ENCODE measurements around the gene NSD2.

The NSD2 gene

DNA sequence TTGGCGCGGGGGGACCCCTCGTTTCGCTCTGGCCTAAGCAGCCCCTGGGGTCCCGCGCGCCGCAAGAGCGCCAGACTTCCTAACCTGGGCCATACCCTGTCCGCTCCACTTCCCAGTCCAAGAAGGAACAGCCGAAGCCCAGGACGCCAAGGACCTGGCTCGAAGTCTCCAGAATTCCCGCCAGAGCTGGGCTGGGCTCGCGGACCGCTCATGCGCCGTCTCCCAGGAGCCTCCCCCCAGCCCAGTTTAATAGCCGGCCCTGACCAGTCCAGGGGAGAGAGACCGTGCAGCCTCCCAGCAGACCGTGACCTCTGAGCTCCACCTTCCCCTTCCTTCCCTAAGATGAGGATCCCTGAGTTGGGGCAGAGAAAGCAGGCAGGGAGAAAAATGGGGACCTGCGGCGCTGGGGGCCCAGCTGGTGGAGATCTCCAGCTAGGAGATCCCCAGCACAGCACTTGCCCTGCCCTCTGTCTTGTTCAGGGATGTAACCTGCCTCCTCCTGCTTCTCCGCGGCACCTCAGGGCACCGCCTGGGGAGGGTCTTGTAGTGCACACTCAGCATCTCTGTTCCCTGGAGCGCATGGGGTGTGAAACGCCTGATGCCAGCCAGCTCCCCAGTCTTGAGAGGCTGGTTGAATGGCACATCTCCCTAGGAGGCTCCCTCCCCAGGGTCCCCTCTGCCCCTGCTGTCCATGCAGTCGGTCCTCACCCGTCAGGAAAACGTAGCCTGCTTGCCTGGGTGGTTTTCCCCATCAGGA, 14.1 kb upstream of the NSD2 start:
- no peak for DNase-seq (ENCODE audit: low read depth)
- peak overlapping the region; percentile 83 for H3K4me3 ChIP-seq (ENCODE audit: low read length)

DNA sequence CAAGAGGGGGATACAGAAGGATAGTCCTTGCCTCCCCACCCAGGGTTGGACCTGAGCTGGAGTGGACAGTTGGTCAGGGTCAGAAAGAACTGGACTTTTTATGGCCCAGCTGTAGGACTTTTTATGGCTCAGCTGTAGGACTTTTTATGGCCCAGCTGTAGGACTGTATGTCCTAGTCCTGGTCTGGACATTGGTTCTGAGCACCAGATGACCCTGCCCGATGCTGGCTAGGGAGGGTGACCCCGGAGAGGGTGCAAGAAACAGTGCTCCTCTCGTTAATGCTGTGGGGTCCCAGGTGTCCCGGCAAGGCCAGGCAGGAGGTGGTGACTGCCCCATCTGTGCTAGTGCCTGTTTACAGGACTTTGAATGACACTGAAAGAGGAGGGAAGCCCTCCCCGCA, 13.3 kb upstream of the NSD2 start:
- DNase-seq (ENCODE audit: low read depth) = no peak
- TF ChIP-seq, protein P1, sequence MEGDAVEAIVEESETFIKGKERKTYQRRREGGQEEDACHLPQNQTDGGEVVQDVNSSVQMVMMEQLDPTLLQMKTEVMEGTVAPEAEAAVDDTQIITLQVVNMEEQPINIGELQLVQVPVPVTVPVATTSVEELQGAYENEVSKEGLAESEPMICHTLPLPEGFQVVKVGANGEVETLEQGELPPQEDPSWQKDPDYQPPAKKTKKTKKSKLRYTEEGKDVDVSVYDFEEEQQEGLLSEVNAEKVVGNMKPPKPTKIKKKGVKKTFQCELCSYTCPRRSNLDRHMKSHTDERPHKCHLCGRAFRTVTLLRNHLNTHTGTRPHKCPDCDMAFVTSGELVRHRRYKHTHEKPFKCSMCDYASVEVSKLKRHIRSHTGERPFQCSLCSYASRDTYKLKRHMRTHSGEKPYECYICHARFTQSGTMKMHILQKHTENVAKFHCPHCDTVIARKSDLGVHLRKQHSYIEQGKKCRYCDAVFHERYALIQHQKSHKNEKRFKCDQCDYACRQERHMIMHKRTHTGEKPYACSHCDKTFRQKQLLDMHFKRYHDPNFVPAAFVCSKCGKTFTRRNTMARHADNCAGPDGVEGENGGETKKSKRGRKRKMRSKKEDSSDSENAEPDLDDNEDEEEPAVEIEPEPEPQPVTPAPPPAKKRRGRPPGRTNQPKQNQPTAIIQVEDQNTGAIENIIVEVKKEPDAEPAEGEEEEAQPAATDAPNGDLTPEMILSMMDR (conservative IDR thresholded peaks at IDR 0.05; ENCODE audit: low read depth, low read length) = no peak
- H3K4me3 ChIP-seq (ENCODE audit: low read length) = no peak overlapping the region

More for the DNA sequence above, 14.1 kb upstream of the NSD2 start:
- TF ChIP-seq, protein P1 (conservative IDR thresholded peaks at IDR 0.05; ENCODE audit: low read depth, low read length) = no peak

DNA sequence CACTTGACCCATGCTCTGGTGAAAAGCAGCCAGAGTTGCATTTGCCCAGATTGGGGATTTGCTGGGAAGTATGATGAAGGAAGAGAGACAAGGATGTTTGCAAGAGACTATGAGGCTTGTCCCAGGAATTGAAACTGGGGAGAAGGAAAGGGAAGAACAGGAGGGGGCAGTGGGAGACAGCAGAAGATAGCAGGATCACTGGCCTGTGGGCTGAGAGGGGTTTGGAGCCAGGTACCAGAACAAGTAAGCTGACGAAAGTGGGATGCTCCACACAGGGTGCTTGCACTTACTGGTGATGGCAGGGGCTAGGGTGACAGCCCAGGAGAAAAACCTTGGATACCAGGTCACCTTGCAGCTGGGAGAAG, 11.8 kb upstream of the NSD2 start:
- TF ChIP-seq, protein P1 (conservative IDR thresholded peaks at IDR 0.05; ENCODE audit: low read depth, low read length) = no peak
- H3K4me3 ChIP-seq (ENCODE audit: low read length) = no peak overlapping the region
- DNase-seq (ENCODE audit: low read depth) = no peak

DNA sequence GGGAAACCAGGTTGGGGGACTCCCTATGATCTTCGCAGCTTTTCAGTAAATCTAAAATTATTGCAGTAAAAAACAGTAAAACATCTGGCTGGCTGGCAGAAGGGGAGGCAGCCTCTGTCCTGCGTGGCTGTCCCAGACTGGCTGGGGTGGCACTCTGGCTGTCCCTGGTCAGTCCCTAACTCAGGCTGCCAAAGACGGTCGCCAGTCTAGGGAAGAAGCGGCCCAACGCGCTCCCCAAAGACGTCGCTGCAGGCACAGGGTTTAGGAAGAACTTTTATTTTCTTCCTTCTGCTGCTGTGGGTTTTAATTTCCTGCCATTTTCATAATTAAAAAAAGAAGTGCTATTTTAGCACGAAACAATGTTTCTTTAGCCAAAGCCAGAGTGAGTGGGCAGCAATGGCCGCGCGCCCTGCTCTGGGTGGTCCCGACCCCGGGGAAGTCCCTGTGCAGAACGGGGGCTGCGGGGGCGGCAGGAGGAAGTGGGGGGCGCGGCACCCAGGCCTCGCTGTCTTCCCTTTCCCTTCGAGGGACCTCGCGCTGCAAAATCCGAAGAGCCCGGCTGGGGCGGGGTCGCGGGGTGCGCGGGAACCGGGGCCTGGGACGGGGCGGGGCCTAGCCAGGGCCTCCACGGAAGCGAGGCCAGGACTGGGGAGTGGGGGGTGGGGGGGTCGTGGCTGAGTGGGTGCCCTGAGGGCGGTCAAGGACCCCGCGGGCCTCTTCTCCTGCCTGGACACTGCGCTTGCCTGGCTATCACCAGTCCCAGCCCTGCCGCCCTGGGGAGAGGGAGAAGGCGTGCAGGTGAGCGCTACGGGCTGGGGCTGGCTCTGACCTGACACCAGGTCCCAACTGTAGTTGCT, 8.9 kb upstream of the NSD2 start:
- no peak overlapping the region for H3K4me3 ChIP-seq (ENCODE audit: low read length)
- no peak for DNase-seq (ENCODE audit: low read depth)
- TF ChIP-seq, protein P1 (conservative IDR thresholded peaks at IDR 0.05; ENCODE audit: low read depth, low read length) = no peak

DNA sequence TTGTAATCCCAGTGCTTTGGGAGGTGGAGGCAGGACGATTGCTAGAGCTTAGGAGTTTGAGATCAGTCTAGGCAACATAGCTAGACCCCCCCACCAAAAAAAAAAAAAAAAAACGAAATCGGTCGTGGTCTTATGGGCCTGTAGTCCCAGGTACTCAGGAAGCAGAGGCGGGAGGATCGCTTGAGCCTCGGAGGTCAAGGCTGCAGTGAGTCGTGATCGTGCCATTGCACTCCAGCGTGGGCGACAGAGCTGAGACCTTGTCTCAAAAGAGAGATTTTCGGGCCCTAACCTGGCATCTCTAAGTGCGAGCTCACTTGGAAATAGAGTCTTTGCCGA, 8.3 kb upstream of the NSD2 start:
- H3K4me3 ChIP-seq (ENCODE audit: low read length) = no peak overlapping the region
- no peak for DNase-seq (ENCODE audit: low read depth)
- TF ChIP-seq, protein P1 (conservative IDR thresholded peaks at IDR 0.05; ENCODE audit: low read depth, low read length) = no peak

DNA sequence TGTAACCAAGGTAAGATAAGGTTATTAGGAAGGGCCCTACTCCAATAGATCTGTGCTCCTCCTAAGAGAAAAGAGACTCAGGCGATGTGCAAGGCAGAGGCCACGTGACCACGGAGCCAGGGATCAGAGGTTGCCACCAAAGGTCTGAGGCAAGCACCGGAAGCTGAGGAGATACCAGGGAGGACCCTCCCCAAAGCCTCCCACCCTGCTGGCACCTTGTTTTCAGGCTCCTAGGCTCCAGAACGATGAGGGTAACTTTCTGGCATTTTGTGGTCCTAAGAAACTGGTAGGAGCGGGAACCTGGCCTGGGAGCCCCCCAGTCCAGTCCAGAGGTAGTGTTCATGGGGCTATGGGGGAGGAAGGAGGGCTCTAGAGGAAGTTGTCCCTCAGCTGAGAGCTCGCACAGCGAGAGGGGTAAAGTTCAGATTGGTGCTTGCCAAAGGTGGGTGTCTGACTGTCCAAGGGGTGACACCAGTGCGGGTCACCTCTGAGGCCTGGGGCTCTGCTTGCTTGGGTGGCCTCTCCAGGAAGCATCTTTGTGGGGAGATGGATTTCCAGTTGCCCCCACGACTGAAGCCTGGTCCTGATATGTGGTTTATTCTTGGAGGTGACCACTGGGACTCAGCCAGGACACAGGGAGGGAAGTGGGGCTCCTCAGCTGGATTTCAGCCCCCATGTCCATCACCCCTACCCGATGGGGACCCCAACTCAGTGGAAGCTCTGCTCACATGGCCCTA, 7.7 kb upstream of the NSD2 start:
- DNase-seq (ENCODE audit: low read depth) = no peak
- H3K4me3 ChIP-seq (ENCODE audit: low read length) = no peak overlapping the region
- TF ChIP-seq, protein P1 (conservative IDR thresholded peaks at IDR 0.05; ENCODE audit: low read depth, low read length) = no peak

Measured in retinal pigment epithelial cell (primary cell).